ENCODE results near the gene KRI1. TPM values are rescaled to one million over a fixed set of nuclear protein-coding genes. Genes with fewer than 3 reads are reported as not detected.

The KRI1 gene
- total and polyA plus RNA-seq, 2 of the 8 experiments (the other 6 are each of a cell fraction or from before 2014, with no cell fraction given) = 14.2 to 45.2 TPM

DNA sequence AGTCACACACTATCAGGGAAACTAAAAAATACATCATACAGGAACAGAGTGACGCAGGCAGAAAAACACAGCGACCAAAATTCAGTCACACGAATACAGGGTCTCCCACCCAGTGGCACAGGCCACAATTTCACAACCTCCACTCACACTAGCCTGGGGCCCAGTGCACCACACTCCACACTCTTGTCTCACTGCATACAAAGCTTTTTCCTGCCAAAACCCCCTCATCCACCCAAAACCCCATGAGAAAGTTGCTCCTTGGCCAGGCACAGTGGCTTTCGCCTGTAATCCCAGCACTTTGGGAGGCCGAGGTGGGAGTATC, 49.8 kb downstream of the KRI1 start (continued):
- TF ChIP-seq KDM5A (IDR thresholded peaks at IDR 0.05; ENCODE audit: low read length) = no peak
- no peak for TF ChIP-seq POLR2A (IDR thresholded peaks at IDR 0.05; ENCODE audit: control extremely low read depth in 1 of 2, low read depth in 2 of 2, low read length in 2 of 2)
- TF ChIP-seq BRCA1 (IDR thresholded peaks at IDR 0.05; ENCODE audit: low read depth, low read length) = no peak
- TF ChIP-seq TCF12 (IDR thresholded peaks at IDR 0.05; ENCODE audit: low read depth, low read length) = no peak
- no peak for TF ChIP-seq KDM1A (IDR thresholded peaks at IDR 0.05; ENCODE audit: borderline replicate concordance, low read length)
- no peak for TF ChIP-seq EP300 (IDR thresholded peaks at IDR 0.05; ENCODE audit: borderline replicate concordance in 1 of 2, low read depth in 2 of 2, low read length in 2 of 2)
- TF ChIP-seq TAF1 (IDR thresholded peaks at IDR 0.05; ENCODE audit: low read depth, low read length) = no peak
